H54 (cell line): Measurements from ENCODE around the gene FUCA2.
A peak's percentile ranks its signal among the peaks of the same experiment; 100 is the strongest.

Source experiments
- DNase-seq: peaks from one replicate; pipeline ENCODE4 v3.0.0; 2011; ENCODE audit warnings: low spot score, mixed read lengths; ENCODE audit not compliant: insufficient read length
- FAIRE-seq: peaks from 3 replicates; lab custom pipeline; 2011; peaks lifted over from hg19 to GRCh38; lab: Jason Lieb, UNC
- POLR2A ChIP-seq: IDR thresholded peaks from 2 replicates; pipeline ENCODE4 v1.6.1; 2011; ENCODE audit warnings: low read depth, mild to moderate bottlenecking, low read length

Gene FUCA2

GRCh38 chr6:143510991-143511891, at the start of gene FUCA2:
Gene FUCA2 (minus strand): TSS chr6:143511720. CDS start chr6:143511634, 86 bp downstream.
- TF ChIP-seq POLR2A = peak; percentile 75
- peak; percentile 59 for DNase-seq
- no peak for FAIRE-seq

DNA sequence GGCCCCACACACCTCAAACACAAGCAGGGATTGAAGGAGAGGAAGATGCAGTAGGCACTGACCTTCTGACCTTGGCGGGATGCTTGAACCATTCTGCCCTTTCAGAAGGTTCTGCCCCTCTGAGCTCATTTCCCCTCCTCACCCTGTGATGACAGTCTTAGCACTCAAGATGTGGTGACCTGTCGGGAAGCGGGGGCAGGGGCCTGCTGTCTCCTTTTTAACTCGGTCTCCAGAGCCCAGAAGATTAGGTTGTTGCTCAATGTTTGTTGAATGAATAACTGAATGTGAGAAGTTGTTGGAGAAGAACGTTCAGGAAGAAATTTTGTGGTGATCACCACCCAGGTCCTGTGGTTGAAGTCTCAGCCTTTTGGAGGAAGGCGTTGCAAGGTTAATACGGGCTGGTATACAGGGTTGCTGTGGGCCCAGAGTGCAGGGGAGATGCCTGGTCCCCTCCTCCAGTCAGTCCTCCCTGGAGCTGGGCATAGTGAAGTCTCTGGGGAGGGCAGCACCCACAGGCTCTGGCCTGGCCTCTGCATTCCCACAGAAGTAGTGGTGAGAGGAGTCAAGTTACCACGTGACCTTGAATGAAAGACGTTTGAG, 49.7 kb upstream of the FUCA2 start:
- no peak for TF ChIP-seq POLR2A
- FAIRE-seq (no peak), DNase-seq (no peak)

- no peak for DNase-seq
- FAIRE-seq = no peak
- no peak for TF ChIP-seq POLR2A
Observed at GRCh38 chr6:143559051-143559660, 47.6 kb upstream of the FUCA2 start.

DNA sequence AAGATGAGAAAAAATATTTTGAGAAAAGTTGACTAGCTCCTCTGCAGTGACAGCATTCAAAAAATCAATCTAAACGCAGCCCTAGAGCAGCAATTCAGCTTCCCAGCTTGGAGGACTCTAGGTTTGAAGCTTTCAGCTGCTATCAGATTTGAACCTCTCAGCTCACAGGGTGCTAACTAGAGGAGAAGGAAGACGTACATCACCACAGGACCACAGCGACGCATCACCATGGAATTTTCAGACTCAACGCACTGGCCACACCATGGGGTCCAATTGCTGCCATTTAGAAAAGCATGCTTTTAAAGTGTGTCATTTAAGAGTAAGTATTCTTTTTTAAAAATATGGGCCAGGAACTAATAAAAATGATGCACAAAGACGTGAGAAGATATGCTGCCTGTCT, 45.0 kb upstream of the FUCA2 start:
- DNase-seq (peak; percentile 57), FAIRE-seq (peak; percentile 62)

DNA sequence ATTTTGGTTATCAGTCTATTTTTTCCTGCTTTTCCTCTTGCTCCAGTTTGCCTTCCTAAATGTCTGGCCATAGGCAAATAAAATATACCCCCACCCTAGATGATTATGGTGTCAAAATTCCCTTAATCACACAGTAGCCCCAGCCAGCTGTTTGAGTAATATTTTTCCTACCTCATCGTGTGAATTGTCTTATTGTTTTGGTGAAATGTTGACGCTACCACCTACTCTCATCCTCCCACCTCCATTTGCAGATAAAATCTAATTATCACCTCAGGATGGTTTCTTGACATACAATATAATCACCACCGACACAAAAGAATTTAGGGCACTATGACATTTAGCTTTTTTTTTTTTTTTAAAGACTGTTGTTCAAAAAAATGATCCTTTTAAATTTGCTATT, 44.1 kb upstream of the FUCA2 start:
- TF ChIP-seq POLR2A = no peak
- no peak for FAIRE-seq
- no peak for DNase-seq

More for the DNA sequence above, 45.0 kb upstream of the FUCA2 start:
- no peak for TF ChIP-seq POLR2A

DNA sequence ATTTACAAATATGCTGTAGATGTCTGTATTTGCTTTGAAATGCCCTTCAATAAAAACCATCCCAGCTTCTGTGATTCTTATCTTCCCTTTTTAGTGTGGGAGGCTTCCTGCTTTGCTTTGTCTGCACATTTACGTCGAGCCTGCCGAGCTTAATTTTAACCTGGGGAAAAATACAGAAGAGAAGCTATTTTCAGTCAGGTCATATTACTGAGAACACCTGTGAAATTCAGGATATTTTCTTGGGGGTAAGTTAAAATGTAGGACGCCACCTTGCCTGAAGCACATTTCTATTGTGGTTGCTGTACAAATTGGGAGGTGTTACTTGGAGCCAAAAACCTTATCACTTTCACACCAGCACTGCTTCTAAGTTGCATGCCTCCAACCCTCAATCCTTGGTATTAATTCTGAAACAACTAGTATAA, 43.6 kb upstream of the FUCA2 start:
- peak; percentile 27 for FAIRE-seq
- DNase-seq = no peak
- no peak for TF ChIP-seq POLR2A

DNA sequence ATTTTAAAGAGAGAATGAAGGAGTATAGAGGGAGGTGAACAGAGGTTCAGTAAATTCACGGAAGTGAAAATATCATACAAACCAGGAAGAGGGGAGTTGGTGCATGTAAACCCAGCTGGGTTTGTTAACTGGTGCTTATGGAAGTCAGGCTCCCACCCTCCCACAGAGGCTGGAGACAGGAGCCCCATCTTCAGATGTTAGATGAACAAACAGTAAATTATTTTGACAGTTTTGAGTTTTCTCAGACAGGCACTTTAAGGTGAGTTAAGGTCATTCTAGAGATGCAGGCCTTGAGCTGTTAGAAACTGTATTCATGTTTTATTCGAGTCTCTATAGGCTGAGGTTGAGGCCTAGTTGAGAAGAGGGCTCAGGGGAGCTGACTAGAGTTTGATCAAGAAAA, 41.8 kb upstream of the FUCA2 start:
- FAIRE-seq = no peak

DNA sequence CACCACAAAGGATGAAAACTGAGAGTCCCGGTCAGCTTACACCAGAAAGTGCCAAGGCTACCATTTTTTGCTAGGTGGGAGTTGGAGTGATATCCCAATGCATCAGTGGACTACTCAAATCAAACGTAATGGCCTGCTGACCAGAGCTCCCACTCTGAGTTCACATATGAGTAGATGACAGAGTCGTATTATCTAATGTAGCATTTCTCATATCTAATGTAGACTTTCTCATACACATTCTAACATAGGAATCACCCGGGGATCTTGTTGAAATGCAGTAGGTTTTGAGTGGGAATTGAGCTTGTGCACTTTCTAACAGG, 38.4 kb upstream of the FUCA2 start:
- FAIRE-seq = no peak
- no peak for TF ChIP-seq POLR2A
- DNase-seq = no peak

More for the DNA sequence above, 41.8 kb upstream of the FUCA2 start:
- TF ChIP-seq POLR2A = no peak
- no peak for DNase-seq

DNA sequence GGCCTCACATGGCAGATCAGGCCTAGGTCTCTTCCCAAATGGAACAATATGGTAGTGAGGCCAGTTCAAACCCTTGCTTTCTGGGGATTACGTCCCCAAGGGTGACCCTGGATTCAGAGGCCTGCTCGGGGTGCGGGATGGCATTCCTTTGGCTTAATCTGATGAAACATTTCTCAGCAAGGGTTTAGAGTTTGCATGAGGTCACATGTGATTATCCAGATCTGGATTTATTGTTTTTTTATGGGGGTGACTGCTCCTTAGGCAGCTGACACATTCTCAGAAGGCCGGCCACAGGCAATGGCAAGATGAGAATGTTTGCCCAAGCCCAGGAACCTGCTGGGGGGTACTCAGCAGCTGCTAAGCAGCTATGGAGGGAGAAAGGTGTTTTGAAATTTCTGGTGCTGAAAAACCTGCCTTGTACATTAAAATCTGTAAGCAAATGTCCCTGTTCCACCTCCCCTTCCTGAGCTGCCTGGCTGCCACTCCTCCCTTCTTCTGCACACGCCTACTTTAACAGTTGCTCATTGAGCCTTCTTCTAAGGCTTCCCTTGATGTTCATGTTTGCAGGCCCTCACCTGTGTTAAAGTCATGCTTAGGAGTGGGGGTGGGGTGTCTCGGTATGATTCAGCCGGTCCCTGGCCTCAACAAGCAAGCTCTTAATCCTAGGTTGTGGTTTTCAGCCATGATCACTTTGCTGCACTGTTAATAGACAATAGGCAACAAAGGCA, 37.9 kb upstream of the FUCA2 start:
- no peak for DNase-seq
- TF ChIP-seq POLR2A = no peak
- FAIRE-seq = no peak

DNA sequence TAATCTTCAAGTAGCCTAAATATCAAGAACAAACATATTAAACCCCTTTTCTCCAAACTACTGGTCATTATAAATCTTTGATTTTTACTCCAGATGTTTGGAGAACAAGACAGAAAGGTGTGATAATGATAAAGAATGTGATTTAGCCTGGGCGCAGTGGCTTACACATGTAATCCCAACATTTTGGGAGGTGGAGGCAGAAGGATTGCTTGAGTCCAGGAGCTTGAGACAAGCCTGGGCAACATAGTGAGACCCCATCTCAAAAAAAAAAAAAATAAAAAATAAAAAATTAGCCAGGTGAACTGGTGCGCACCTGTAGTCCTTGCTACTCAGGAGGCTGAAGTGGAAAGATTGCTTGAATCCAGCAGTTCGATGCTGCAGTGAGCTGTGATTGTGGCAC, 35.1 kb upstream of the FUCA2 start:
- no peak for DNase-seq
- TF ChIP-seq POLR2A = no peak
- FAIRE-seq = no peak

DNA sequence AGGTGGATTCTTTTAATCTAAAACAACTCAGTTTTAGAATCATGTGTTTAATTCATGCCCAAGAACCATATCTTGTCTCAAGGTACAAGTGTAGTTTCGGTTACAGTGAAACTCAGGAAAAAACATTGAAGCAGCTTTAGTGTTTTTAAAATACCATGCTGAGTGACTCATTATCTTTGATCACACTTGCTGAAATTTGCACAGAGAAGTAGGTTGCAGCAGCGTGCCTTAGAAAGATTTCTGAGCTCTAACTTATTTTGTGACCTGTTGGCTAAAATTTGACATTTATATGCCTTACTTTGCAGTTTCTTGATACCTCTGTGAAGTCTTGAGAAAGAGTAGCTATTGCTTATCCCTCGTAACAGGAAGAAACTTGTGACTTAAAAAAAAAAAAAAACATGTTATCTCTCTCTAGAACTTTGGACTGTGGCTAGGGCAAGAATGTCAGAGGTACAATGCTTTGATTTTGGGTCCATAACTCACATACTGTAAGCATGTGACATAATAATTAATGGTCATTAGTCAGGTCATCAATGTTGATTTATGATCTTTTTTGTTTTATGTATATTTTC, 34.5 kb upstream of the FUCA2 start:
- DNase-seq = no peak
- no peak for TF ChIP-seq POLR2A
- FAIRE-seq = no peak

DNA sequence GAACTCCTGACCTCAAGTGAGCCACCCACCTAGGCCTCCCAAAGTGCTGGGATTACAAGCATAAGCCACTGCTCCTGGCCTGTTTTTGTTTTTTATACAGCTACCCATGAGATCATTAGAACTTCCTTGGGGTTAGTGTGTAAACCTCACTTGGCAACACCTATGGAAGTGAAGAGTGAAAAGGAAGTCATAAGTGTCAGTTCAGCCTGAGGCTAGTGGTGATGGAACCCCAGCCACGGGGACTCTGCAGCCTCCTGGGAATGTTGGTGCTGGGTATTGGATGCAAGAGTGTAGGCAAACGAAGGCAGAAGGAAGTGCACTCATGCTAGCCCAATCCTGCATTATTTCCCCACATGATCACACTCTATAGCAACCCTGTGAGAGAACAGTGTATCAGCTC, 33.6 kb upstream of the FUCA2 start:
- no peak for FAIRE-seq

GRCh38 chr6:143544011-143544696, 32.6 kb upstream of the FUCA2 start:
- FAIRE-seq (no peak), DNase-seq (no peak)
- no peak for TF ChIP-seq POLR2A

More for the DNA sequence above, 33.6 kb upstream of the FUCA2 start:
- TF ChIP-seq POLR2A = no peak
- no peak for DNase-seq

DNA sequence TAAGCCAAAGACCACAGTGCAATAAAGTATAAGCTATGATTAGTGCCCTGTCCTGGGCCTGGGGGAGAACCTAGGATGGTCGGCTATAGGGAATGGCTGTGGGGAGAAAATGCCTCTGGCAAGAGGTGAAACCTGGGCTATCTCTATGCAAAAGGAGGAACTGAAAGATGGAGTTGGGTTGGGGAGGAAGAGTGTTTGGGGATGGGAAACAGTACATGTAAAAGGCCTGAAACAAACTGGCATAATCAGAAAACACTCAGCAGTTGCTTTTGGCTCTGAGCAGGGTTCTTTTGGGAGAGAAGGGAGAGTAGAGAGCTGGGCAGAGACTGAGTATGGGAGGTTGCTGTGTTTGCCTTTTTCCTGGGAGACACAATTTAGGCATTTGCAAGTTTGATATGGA, 31.9 kb upstream of the FUCA2 start:
- FAIRE-seq = no peak
- no peak for DNase-seq
- no peak for TF ChIP-seq POLR2A
